MG63 (cell line): ENCODE data around the gene CHKA. TPM values are rescaled to one million over a fixed set of nuclear protein-coding genes. Genes with fewer than 3 reads are reported as not detected.

Experiments used
- DNase-seq: peaks from one replicate; pipeline ENCODE4 v3.0.0-alpha.2; 2020
- H3K27me3 ChIP-seq: fragments of 250-450 bp; sonication (Bioruptor Pico); 2 replicates; pipeline ENCODE4 v1.5.1; 2020; ENCODE audit warnings: mild to moderate bottlenecking, moderate library complexity
- H3K36me3 ChIP-seq: fragments of 250-450 bp; sonication (Bioruptor Pico); 2 replicates; pipeline ENCODE4 v1.5.1; 2020; ENCODE audit warnings: mild to moderate bottlenecking, moderate library complexity
- H3K4me3 ChIP-seq: fragments of 250-450 bp; sonication (Bioruptor Pico); 2 replicates; pipeline ENCODE4 v1.5.1; 2020; ENCODE audit warnings: mild to moderate bottlenecking, moderate library complexity
- H3K9me3 ChIP-seq: fragments of 250-450 bp; sonication (Bioruptor Pico); 2 replicates; pipeline ENCODE4 v1.5.1; 2020; ENCODE audit warnings: mild to moderate bottlenecking, moderate library complexity
- total RNA-seq: library from RNA; depleted of rRNA; stranded (reverse); fragments of >200 nt; shearing (Covaris generic); gene quantifications from 2 replicates; pipeline ENCODE4 v1.2.3, GENCODE V29; 2014; ENCODE audit warnings: low replicate concordance

CHKA gene
- total RNA-seq, 1 experiment from 2014 or later, result 6.8 TPM

- Histone ChIP-seq H3K36me3 (peaks cover 9% of the 10 kb centered on the region), H3K27me3 (no peaks in the 10 kb centered on the region), H3K9me3 (no peaks in the 10 kb centered on the region), H3K4me3 (no peak overlapping the region)
- DNase-seq, result no peak
Observed at GRCh38 chr11:68066742-68067141, 54.4 kb downstream of the CHKA start.

- Histone ChIP-seq H3K9me3 (no peaks in the 10 kb centered on the region), H3K4me3 (no peak overlapping the region), H3K36me3 (peaks cover 14% of the 10 kb centered on the region), H3K27me3 (no peaks in the 10 kb centered on the region)
- DNase-seq, result no peak
Observed at GRCh38 chr11:68065841-68066240, 55.3 kb downstream of the CHKA start.

GRCh38 chr11:68064926-68065325, 56.3 kb downstream of the CHKA start:
- no peak overlapping the region for H3K4me3 ChIP-seq
- DNase-seq, result no peak
- no peaks in the 10 kb centered on the region for H3K9me3 ChIP-seq
- H3K36me3 ChIP-seq, result peaks cover 9% of the 10 kb centered on the region
- H3K27me3 ChIP-seq, result no peaks in the 10 kb centered on the region

- no peaks in the 10 kb centered on the region for H3K9me3 ChIP-seq
- H3K4me3 ChIP-seq, result no peak overlapping the region
- no peak for DNase-seq
- H3K27me3 ChIP-seq, result no peaks in the 10 kb centered on the region
- H3K36me3 ChIP-seq, result peaks cover 10% of the 10 kb centered on the region
Observed at GRCh38 chr11:68061508-68061907, 59.7 kb downstream of the CHKA start.

- no peak overlapping the region for H3K4me3 ChIP-seq
- peaks cover 7% of the 10 kb centered on the region for H3K36me3 ChIP-seq
Observed at GRCh38 chr11:68057807-68058206, 63.4 kb downstream of the CHKA start.

GRCh38 chr11:68056317-68057285, 64.6 kb downstream of the CHKA start:
- Histone ChIP-seq H3K4me3 (no peak overlapping the region), H3K9me3 (no peaks in the 10 kb centered on the region), H3K36me3 (peaks cover 7% of the 10 kb centered on the region), H3K27me3 (no peaks in the 10 kb centered on the region)
- no peak for DNase-seq

More at GRCh38 chr11:68057807-68058206, 63.4 kb downstream of the CHKA start:
- Histone ChIP-seq H3K27me3 (no peaks in the 10 kb centered on the region), H3K9me3 (no peaks in the 10 kb centered on the region)
- no peak for DNase-seq

- Histone ChIP-seq H3K27me3 (no peaks in the 10 kb centered on the region), H3K36me3 (peaks cover 3% of the 10 kb centered on the region), H3K4me3 (no peak overlapping the region), H3K9me3 (no peaks in the 10 kb centered on the region)
- DNase-seq, result no peak
Observed at GRCh38 chr11:68053981-68054812, 67.0 kb downstream of the CHKA start.

GRCh38 chr11:68053117-68053516, 68.1 kb downstream of the CHKA start:
- Histone ChIP-seq H3K4me3 (no peak overlapping the region), H3K9me3 (no peaks in the 10 kb centered on the region), H3K36me3 (peaks cover 3% of the 10 kb centered on the region), H3K27me3 (no peaks in the 10 kb centered on the region)
- DNase-seq, result no peak

- Histone ChIP-seq H3K36me3 (peaks cover 5% of the 10 kb centered on the region), H3K9me3 (no peaks in the 10 kb centered on the region)
- DNase-seq, result no peak
Observed at GRCh38 chr11:68052137-68052873, 68.9 kb downstream of the CHKA start.

GRCh38 chr11:68051191-68052136, 69.7 kb downstream of the CHKA start:
- Histone ChIP-seq H3K9me3 (no peaks in the 10 kb centered on the region), H3K36me3 (peaks cover 5% of the 10 kb centered on the region), H3K4me3 (no peak overlapping the region), H3K27me3 (no peaks in the 10 kb centered on the region)
- DNase-seq, result no peak

More at GRCh38 chr11:68052137-68052873, 68.9 kb downstream of the CHKA start:
- Histone ChIP-seq H3K27me3 (no peaks in the 10 kb centered on the region), H3K4me3 (no peak overlapping the region)

- Histone ChIP-seq H3K36me3 (peaks cover 5% of the 10 kb centered on the region), H3K9me3 (no peaks in the 10 kb centered on the region), H3K27me3 (no peaks in the 10 kb centered on the region), H3K4me3 (no peak overlapping the region)
- no peak for DNase-seq
Observed at GRCh38 chr11:68050371-68050841, 70.8 kb downstream of the CHKA start.

- no peak for DNase-seq
- Histone ChIP-seq H3K27me3 (no peaks in the 10 kb centered on the region), H3K4me3 (no peak overlapping the region), H3K9me3 (no peaks in the 10 kb centered on the region), H3K36me3 (peaks cover 7% of the 10 kb centered on the region)
Observed at GRCh38 chr11:68049509-68050370, 71.4 kb downstream of the CHKA start.

- Histone ChIP-seq H3K36me3 (peaks cover 9% of the 10 kb centered on the region), H3K27me3 (no peaks in the 10 kb centered on the region), H3K9me3 (no peaks in the 10 kb centered on the region), H3K4me3 (no peak overlapping the region)
- no peak for DNase-seq
Observed at GRCh38 chr11:68048681-68049508, 72.3 kb downstream of the CHKA start.
